ENCODE measurements around the gene BMPR1A. TPM values are rescaled to one million over a fixed set of nuclear protein-coding genes. Genes with fewer than 3 reads are reported as not detected.

The BMPR1A gene
- total RNA-seq, 4 donors from 2014 or later, result 21.1 to 33.3 (median 26.7) TPM

GRCh38 chr10:86763404-86763803, 7.0 kb downstream of the BMPR1A start:
- no peak overlapping the region for H3K27ac ChIP-seq

DNA sequence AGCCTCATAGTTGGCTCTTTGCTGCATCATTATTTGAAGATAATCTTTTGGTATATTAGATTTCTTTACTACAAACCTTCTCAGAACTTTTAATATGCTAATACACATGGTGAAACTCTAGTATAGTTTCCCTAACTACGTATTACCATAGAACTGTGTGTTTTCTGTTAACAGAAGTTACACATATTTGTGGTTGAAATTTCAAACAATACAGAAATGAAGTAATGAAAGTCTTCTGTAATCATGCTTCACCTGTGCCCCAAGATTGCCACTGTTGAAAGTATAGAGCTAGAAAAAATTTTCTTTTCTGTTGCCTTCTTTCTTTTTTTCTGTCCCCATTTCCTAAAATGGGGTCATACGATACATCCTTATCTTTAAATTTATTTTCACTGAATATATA, 9.1 kb downstream of the BMPR1A start:
- Histone ChIP-seq H3K4me3 (no peak overlapping the region), H3K27me3 (no peaks in the 10 kb centered on the region), H3K4me1 (peaks cover 23% of the 10 kb centered on the region), H3K9me3 (no peaks in the 10 kb centered on the region), H3K27ac (no peak overlapping the region), H3K36me3 (no peaks in the 10 kb centered on the region)
- 79% methylated on average over 2 of the region's 2 CpGs for WGBS
- TF ChIP-seq, protein P1, sequence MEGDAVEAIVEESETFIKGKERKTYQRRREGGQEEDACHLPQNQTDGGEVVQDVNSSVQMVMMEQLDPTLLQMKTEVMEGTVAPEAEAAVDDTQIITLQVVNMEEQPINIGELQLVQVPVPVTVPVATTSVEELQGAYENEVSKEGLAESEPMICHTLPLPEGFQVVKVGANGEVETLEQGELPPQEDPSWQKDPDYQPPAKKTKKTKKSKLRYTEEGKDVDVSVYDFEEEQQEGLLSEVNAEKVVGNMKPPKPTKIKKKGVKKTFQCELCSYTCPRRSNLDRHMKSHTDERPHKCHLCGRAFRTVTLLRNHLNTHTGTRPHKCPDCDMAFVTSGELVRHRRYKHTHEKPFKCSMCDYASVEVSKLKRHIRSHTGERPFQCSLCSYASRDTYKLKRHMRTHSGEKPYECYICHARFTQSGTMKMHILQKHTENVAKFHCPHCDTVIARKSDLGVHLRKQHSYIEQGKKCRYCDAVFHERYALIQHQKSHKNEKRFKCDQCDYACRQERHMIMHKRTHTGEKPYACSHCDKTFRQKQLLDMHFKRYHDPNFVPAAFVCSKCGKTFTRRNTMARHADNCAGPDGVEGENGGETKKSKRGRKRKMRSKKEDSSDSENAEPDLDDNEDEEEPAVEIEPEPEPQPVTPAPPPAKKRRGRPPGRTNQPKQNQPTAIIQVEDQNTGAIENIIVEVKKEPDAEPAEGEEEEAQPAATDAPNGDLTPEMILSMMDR (IDR thresholded peaks at IDR 0.05), result no peak
- no peak for TF ChIP-seq POLR2AphosphoS5 (IDR thresholded peaks at IDR 0.05)
- TF ChIP-seq POLR2A (IDR thresholded peaks at IDR 0.05), result no peak
- TF ChIP-seq EP300 (IDR thresholded peaks at IDR 0.05), result no peak
- DNase-seq (ENCODE audit: low spot score in 2 of 2), result no peak

More at GRCh38 chr10:86763404-86763803, 7.0 kb downstream of the BMPR1A start:
- H3K4me1 ChIP-seq, result peaks cover 19% of the 10 kb centered on the region
- WGBS, result 86% methylated on average over 5 of the region's 5 CpGs
- no peak overlapping the region for H3K4me3 ChIP-seq
- TF ChIP-seq POLR2A (IDR thresholded peaks at IDR 0.05) (no peak), POLR2AphosphoS5 (IDR thresholded peaks at IDR 0.05) (no peak), EP300 (IDR thresholded peaks at IDR 0.05) (no peak)
- TF ChIP-seq, protein P1 (IDR thresholded peaks at IDR 0.05), result no peak
- DNase-seq (ENCODE audit: low spot score in 2 of 2), result no peak
- H3K27me3 ChIP-seq, result no peaks in the 10 kb centered on the region
- H3K9me3 ChIP-seq, result no peaks in the 10 kb centered on the region
- no peaks in the 10 kb centered on the region for H3K36me3 ChIP-seq

GRCh38 chr10:86768412-86769062, 12.1 kb downstream of the BMPR1A start:
- TF ChIP-seq POLR2AphosphoS5 (IDR thresholded peaks at IDR 0.05) (no peak), POLR2A (IDR thresholded peaks at IDR 0.05) (no peak), EP300 (IDR thresholded peaks at IDR 0.05) (no peak)
- TF ChIP-seq, protein P1 (IDR thresholded peaks at IDR 0.05), result no peak
- no peaks in the 10 kb centered on the region for H3K36me3 ChIP-seq
- DNase-seq (ENCODE audit: low spot score in 2 of 2), result no peak
- H3K9me3 ChIP-seq, result no peaks in the 10 kb centered on the region
- H3K4me3 ChIP-seq, result no peak overlapping the region
- H3K27ac ChIP-seq, result no peak overlapping the region
- H3K4me1 ChIP-seq, result peaks cover 30% of the 10 kb centered on the region
- no peaks in the 10 kb centered on the region for H3K27me3 ChIP-seq
- 46% methylated on average over 1 of the region's 1 CpG for WGBS

GRCh38 chr10:86769991-86770390, 13.6 kb downstream of the BMPR1A start:
- DNase-seq (ENCODE audit: low spot score in 2 of 2), result no peak
- TF ChIP-seq, protein P1 (IDR thresholded peaks at IDR 0.05), result no peak
- TF ChIP-seq POLR2AphosphoS5 (IDR thresholded peaks at IDR 0.05) (no peak), EP300 (IDR thresholded peaks at IDR 0.05) (no peak), POLR2A (IDR thresholded peaks at IDR 0.05) (no peak)
- H3K27ac ChIP-seq, result no peak overlapping the region
- no peak overlapping the region for H3K4me3 ChIP-seq
- H3K27me3 ChIP-seq, result no peaks in the 10 kb centered on the region
- 81% methylated on average over 10 of the region's 10 CpGs for WGBS
- H3K9me3 ChIP-seq, result no peaks in the 10 kb centered on the region
- H3K36me3 ChIP-seq, result no peaks in the 10 kb centered on the region
- H3K4me1 ChIP-seq, result peaks cover 34% of the 10 kb centered on the region

GRCh38 chr10:86770412-86770960, 14.1 kb downstream of the BMPR1A start:
- 36% methylated on average over 2 of the region's 2 CpGs for WGBS
- TF ChIP-seq, protein P1 (IDR thresholded peaks at IDR 0.05), result no peak
- TF ChIP-seq POLR2AphosphoS5 (IDR thresholded peaks at IDR 0.05) (no peak), EP300 (IDR thresholded peaks at IDR 0.05) (no peak), POLR2A (IDR thresholded peaks at IDR 0.05) (no peak)
- H3K36me3 ChIP-seq, result no peaks in the 10 kb centered on the region
- H3K4me1 ChIP-seq, result peaks cover 39% of the 10 kb centered on the region
- H3K27ac ChIP-seq, result no peak overlapping the region
- H3K9me3 ChIP-seq, result no peaks in the 10 kb centered on the region
- no peak for DNase-seq (ENCODE audit: low spot score in 2 of 2)
- H3K4me3 ChIP-seq, result no peak overlapping the region
- no peaks in the 10 kb centered on the region for H3K27me3 ChIP-seq

Measured in suprapubic skin (tissue), 4 donors.